ENCODE data around the gene GCDH. TPM values are rescaled to one million over a fixed set of nuclear protein-coding genes. Genes with fewer than 3 reads are reported as not detected.

Gene GCDH
- total and polyA plus RNA-seq, 2 donors from 2014 or later, result 21.9 to 45.6 TPM

DNA sequence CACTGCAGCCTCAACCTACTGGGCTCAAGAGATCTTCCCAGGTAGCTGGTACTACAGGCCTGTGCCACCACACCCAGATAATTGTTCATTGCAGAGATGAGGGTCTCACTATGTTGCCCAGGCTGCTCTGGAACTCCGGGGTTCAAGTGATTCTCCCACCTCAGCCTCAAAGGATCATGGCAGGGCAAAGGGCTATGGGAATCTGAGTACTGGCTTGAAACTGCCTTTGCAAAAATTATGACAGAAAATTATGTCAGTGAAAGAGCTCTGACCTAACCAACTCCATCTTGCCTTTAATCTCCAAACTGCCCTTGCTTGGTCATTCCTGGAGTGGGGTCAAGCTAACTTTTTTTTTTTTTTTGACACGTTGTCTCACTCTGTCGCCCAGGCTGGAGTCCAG lies 8.4 kb upstream of the GCDH start:
- peaks cover 8% of the 10 kb centered on the region for H3K27me3 ChIP-seq (ENCODE audit: control insufficient read depth, insufficient read depth, low read length)
- no peak overlapping the region for H3K4me3 ChIP-seq (ENCODE audit: low read length in 3 of 3)
- H3K9ac ChIP-seq (ENCODE audit: low read length in 3 of 3), result no peak overlapping the region
- no peaks in the 10 kb centered on the region for H3K9me3 ChIP-seq (ENCODE audit: control insufficient read depth in 2 of 3, insufficient read depth in 1 of 3, low read length in 3 of 3)
- H3K4me1 ChIP-seq (ENCODE audit: control insufficient read depth in 2 of 3, insufficient read depth in 2 of 3, low read depth in 1 of 3, low read length in 3 of 3), result peaks cover 0 to 2% (median 0%) of the 10 kb centered on the region in 3 donors
- FAIRE-seq (no peak), DNase-seq (no peak)
- H3K36me3 ChIP-seq (ENCODE audit: control insufficient read depth in 2 of 3, insufficient read depth in 3 of 3, low read length in 3 of 3), result peaks cover 0 to 7% (median 6%) of the 10 kb centered on the region in 3 donors
- intact Hi-C loops (cut with DNase I), result no loop called here
- TF ChIP-seq, protein P1, sequence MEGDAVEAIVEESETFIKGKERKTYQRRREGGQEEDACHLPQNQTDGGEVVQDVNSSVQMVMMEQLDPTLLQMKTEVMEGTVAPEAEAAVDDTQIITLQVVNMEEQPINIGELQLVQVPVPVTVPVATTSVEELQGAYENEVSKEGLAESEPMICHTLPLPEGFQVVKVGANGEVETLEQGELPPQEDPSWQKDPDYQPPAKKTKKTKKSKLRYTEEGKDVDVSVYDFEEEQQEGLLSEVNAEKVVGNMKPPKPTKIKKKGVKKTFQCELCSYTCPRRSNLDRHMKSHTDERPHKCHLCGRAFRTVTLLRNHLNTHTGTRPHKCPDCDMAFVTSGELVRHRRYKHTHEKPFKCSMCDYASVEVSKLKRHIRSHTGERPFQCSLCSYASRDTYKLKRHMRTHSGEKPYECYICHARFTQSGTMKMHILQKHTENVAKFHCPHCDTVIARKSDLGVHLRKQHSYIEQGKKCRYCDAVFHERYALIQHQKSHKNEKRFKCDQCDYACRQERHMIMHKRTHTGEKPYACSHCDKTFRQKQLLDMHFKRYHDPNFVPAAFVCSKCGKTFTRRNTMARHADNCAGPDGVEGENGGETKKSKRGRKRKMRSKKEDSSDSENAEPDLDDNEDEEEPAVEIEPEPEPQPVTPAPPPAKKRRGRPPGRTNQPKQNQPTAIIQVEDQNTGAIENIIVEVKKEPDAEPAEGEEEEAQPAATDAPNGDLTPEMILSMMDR (IDR thresholded peaks at IDR 0.05; ENCODE audit: borderline replicate concordance, extremely low read depth, insufficient read depth), result no peak
- no peak overlapping the region for H3K27ac ChIP-seq (ENCODE audit: low read depth in 2 of 2, low read length in 2 of 2)

DNA sequence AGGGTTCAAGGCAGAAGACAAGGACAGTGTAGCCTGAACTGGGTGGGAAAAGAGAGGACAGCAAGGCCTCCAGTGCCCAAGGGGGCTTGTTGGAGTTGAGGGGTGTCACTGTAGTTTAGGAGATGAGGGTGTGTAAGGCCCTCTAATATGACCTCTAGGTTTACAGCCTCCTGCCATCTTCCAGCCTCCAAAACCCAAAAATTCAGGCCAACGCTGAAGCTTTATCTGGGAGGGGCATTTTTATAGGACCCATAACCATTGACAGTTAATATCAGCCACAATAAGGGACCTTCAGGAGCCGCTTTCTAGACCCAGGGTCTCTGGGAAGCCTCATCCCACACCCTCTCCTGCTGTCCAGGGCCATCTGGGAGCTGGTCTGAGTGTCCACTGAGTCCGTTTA lies 6.8 kb upstream of the GCDH start:
- H3K9me3 ChIP-seq (ENCODE audit: control insufficient read depth in 2 of 3, insufficient read depth in 1 of 3, low read length in 3 of 3), result no peaks in the 10 kb centered on the region
- H3K27me3 ChIP-seq (ENCODE audit: control insufficient read depth, insufficient read depth, low read length), result peaks cover 8% of the 10 kb centered on the region
- TF ChIP-seq, protein P1 (IDR thresholded peaks at IDR 0.05; ENCODE audit: borderline replicate concordance, extremely low read depth, insufficient read depth), result no peak
- DNase-seq, result no peak
- no peak overlapping the region for H3K4me3 ChIP-seq (ENCODE audit: low read length in 3 of 3)
- intact Hi-C loops (cut with DNase I), result no loop called here
- no peak overlapping the region for H3K27ac ChIP-seq (ENCODE audit: low read depth in 2 of 2, low read length in 2 of 2)
- no peak for FAIRE-seq
- peaks cover 0 to 2% (median 0%) of the 10 kb centered on the region in 3 donors for H3K4me1 ChIP-seq (ENCODE audit: control insufficient read depth in 2 of 3, insufficient read depth in 2 of 3, low read depth in 1 of 3, low read length in 3 of 3)
- H3K9ac ChIP-seq (ENCODE audit: low read length in 3 of 3), result no peak overlapping the region
- H3K36me3 ChIP-seq (ENCODE audit: control insufficient read depth in 2 of 3, insufficient read depth in 3 of 3, low read length in 3 of 3), result no peaks in the 10 kb centered on the region

DNA sequence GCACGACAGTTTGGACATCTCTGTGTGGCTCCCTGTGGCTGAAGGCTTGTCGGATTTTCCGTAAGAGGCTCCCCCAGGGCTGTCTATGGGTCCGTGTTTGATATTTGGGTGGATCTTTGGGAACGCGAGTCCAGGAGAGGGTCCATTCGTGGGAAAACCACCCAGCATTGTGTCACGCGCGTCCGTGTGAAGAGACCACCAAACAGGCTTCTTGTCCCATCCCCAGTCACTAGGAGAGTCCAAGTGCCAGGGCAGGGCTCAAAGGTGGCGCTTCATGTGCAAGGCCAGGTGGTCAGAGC lies 6.4 kb upstream of the GCDH start:
- Histone ChIP-seq H3K27ac (ENCODE audit: low read depth in 2 of 2, low read length in 2 of 2) (no peak overlapping the region), H3K4me3 (ENCODE audit: low read length in 3 of 3) (peak overlapping the region in 1 of 3 donors; percentile 17), H3K9me3 (ENCODE audit: control insufficient read depth in 2 of 3, insufficient read depth in 1 of 3, low read length in 3 of 3) (no peaks in the 10 kb centered on the region), H3K4me1 (ENCODE audit: control insufficient read depth in 2 of 3, insufficient read depth in 2 of 3, low read depth in 1 of 3, low read length in 3 of 3) (peaks cover 0 to 2% (median 0%) of the 10 kb centered on the region in 3 donors), H3K36me3 (ENCODE audit: control insufficient read depth in 2 of 3, insufficient read depth in 3 of 3, low read length in 3 of 3) (no peaks in the 10 kb centered on the region), H3K9ac (ENCODE audit: low read length in 3 of 3) (no peak overlapping the region), H3K27me3 (ENCODE audit: control insufficient read depth, insufficient read depth, low read length) (peaks cover 8% of the 10 kb centered on the region)
- intact Hi-C loops (cut with DNase I), result no loop called here
- no peak for DNase-seq
- FAIRE-seq, result no peak
- TF ChIP-seq, protein P1 (IDR thresholded peaks at IDR 0.05; ENCODE audit: borderline replicate concordance, extremely low read depth, insufficient read depth), result no peak

All from kidney (tissue), 14 donors.